22Rv1 (cell line): Measurements from ENCODE around the gene IMPA2.

Experiments
- ZFX ChIP-seq: fragments of 450-650 bp; IDR thresholded peaks from 2 replicates; pipeline ENCODE4 v1.6.1; 2017; ENCODE audit warnings: antibody characterized with exemption, borderline replicate concordance
- TF ChIP-seq, protein P1 (sequence below): fragments of 450-650 bp; IDR thresholded peaks from 2 replicates; pipeline ENCODE4 v1.5.1; 2017; ENCODE audit warnings: mild to moderate bottlenecking

DNA sequence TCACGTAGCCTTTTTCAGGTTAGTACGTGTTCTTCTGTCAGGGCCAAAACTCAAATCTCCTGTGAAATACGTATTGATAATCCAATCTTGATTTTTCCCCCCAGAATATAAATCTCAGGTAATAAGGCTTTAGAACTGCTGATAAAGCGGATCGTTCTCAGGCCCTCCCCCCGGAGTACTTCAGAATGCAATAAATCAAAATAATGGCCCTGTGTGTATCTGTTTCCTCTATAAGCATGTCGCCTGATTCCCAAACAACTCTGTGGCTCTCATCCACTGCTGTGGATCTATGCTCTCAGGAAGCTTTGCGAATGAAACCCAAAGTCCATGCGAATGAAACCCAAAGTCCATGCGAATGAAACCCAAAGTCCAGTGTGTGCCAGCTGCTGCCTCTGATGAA is 49.4 kb downstream of the IMPA2 start:
- TF ChIP-seq, protein P1, sequence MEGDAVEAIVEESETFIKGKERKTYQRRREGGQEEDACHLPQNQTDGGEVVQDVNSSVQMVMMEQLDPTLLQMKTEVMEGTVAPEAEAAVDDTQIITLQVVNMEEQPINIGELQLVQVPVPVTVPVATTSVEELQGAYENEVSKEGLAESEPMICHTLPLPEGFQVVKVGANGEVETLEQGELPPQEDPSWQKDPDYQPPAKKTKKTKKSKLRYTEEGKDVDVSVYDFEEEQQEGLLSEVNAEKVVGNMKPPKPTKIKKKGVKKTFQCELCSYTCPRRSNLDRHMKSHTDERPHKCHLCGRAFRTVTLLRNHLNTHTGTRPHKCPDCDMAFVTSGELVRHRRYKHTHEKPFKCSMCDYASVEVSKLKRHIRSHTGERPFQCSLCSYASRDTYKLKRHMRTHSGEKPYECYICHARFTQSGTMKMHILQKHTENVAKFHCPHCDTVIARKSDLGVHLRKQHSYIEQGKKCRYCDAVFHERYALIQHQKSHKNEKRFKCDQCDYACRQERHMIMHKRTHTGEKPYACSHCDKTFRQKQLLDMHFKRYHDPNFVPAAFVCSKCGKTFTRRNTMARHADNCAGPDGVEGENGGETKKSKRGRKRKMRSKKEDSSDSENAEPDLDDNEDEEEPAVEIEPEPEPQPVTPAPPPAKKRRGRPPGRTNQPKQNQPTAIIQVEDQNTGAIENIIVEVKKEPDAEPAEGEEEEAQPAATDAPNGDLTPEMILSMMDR: no peak
- no peak for TF ChIP-seq ZFX
